ENCODE results near the gene MOSPD2. TPM values are rescaled to one million over a fixed set of nuclear protein-coding genes. Genes with fewer than 3 reads are reported as not detected.

The MOSPD2 gene
- total and polyA plus RNA-seq, 2 of the 8 experiments (the other 6 are each of a cell fraction or from before 2014, with no cell fraction given), result 4.5 to 12.1 TPM

DNA sequence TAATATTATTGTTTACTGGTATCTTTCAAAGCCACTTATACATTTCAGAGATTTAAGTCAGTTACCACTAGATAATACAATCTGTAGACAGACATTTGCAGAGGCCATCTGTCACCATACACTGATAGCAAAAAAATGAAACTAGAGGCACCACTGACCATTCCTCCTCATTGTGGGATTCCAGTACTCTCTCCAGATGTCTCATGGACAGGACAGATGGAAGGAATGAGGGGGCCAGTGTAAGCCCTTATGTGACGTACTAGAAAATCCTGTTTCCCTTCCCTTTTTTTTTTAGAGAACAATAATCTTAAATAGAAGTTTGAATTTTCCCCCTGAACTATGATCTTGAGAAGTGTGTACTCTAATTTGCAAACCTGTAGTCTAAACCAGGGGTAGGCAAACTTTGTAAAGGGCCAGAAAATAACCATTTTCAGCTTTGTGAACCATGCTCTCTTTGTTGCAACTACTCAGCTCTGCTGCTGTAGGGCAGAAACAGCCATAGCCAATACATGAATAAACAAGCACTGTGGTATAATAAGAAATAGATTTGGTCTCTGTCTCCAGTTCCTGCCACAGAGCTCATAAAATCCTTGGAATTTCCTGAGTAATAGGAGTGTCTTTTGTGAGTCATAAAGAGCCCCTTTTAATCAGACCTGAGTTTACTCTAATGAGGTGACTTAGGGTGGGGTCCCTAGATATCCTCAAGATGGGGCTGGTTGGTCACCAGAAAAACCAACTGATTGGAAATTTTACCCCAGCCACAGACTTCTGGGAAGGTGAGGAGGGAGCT is 90.4 kb downstream of the MOSPD2 start:
- no peak overlapping the region for H2BK15ac ChIP-seq (ENCODE audit: low read length)

More for the DNA sequence above, 90.4 kb downstream of the MOSPD2 start:
- no peak overlapping the region for H3K23ac ChIP-seq (ENCODE audit: insufficient read length)
- no peak overlapping the region for H3K18ac ChIP-seq (ENCODE audit: extremely low read depth, low read length)
- H4K91ac ChIP-seq (replicated peaks; ENCODE audit: insufficient read length, low read length), result no peak overlapping the region
- no peak overlapping the region for H2BK20ac ChIP-seq (ENCODE audit: low read length)
- H2BK12ac ChIP-seq (ENCODE audit: low read depth, low read length), result no peak overlapping the region
- no peaks in the 10 kb centered on the region for H3K27me3 ChIP-seq (replicated peaks in 1 of 4; ENCODE audit: control insufficient read depth in 3 of 4, extremely low read depth in 1 of 4, insufficient read depth in 3 of 4, low read length in 3 of 4)
- CTCF ChIA-PET (ENCODE audit: partially characterized antibody), result interaction anchor here (1.0 to 1.1 kb wide), 2 partner anchors 26 to 180 kb away, joined by 3 read pairs; no protein-coding TSS in a partner anchor
- no peaks in the 10 kb centered on the region for H4K20me1 ChIP-seq (replicated peaks in 1 of 2; ENCODE audit: control insufficient read depth in 1 of 2, insufficient read depth in 2 of 2, low read length in 2 of 2)
- H3K23me2 ChIP-seq (ENCODE audit: low read depth, low read length), result no peaks in the 10 kb centered on the region
- H3K27ac ChIP-seq (ENCODE audit: low read depth, low read length), result no peak overlapping the region
- no peak overlapping the region for H3K9ac ChIP-seq (replicated peaks in 1 of 4; ENCODE audit: extremely low read depth in 1 of 4, low read depth in 3 of 4, low read length in 3 of 4)
- 80% methylated on average over 1 of the region's 1 CpG; no CpG with 5 or more reads in 1 of the 2 experiments for WGBS, 2 experiments (ENCODE audit: extremely low coverage in 1 of 2, insufficient coverage in 1 of 2, insufficient read length in 1 of 2, insufficient replicate concordance in 2 of 2, low coverage in 1 of 2, low lambda C conversion rate in 2 of 2, missing lambda C conversion rate in 1 of 2)
- no peak overlapping the region for H3K4ac ChIP-seq (replicated peaks; ENCODE audit: insufficient read length, low read depth, low read length)
- H3K4me1 ChIP-seq (replicated peaks in 1 of 4; ENCODE audit: control insufficient read depth in 3 of 4, insufficient read depth in 4 of 4, low read length in 3 of 4), result no peaks in the 10 kb centered on the region
- H3K4me2 ChIP-seq (ENCODE audit: insufficient read depth in 1 of 2, low read depth in 2 of 2, low read length in 2 of 2), result no peak overlapping the region
- no peak overlapping the region for H2BK120ac ChIP-seq (replicated peaks; ENCODE audit: low read depth, low read length)
- H2AFZ ChIP-seq (ENCODE audit: low read length), result no peak overlapping the region
- H3K79me1 ChIP-seq (ENCODE audit: low read depth, low read length), result no peaks in the 10 kb centered on the region
- no peak for FAIRE-seq
- DNase-seq (ENCODE audit: low read depth in 1 of 2, low spot score in 2 of 2), result no peak
- 0 out of 4 replicates have a peak, but pooled peaks of 1 of the 2 experiments have one; percentile 11 for TF ChIP-seq RAD21 (IDR thresholded peaks at IDR 0.05 in 1 of 2, conservative IDR thresholded peaks at IDR 0.05 in 1 of 2; ENCODE audit: low read depth in 2 of 2, low read length in 2 of 2)
- no peak for TF ChIP-seq TAF1 (IDR thresholded peaks at IDR 0.05; ENCODE audit: low read depth, low read length)
- no peak overlapping the region for H2BK5ac ChIP-seq (ENCODE audit: low read depth, low read length)
- H3K36me3 ChIP-seq (ENCODE audit: control insufficient read depth in 2 of 4, insufficient read depth in 4 of 4, low read length in 3 of 4), result no peaks in the 10 kb centered on the region
- H3K79me2 ChIP-seq (ENCODE audit: control insufficient read depth in 1 of 2, insufficient read depth in 2 of 2, low read length in 2 of 2), result no peaks in the 10 kb centered on the region
- no peak overlapping the region for H4K5ac ChIP-seq (ENCODE audit: insufficient read length, low read depth, low read length)
- no peak overlapping the region for H3K14ac ChIP-seq (ENCODE audit: insufficient read length)
- POLR2A ChIA-PET (ENCODE audit: partially characterized antibody), result no interaction called here
- H3K9me3 ChIP-seq (ENCODE audit: insufficient read depth in 2 of 2, low read depth in 1 of 2, low read length in 1 of 2), result no peaks in the 10 kb centered on the region
- H3K56ac ChIP-seq (replicated peaks; ENCODE audit: insufficient read length, low read depth, low read length), result no peak overlapping the region
- no peak overlapping the region for H3K4me3 ChIP-seq (ENCODE audit: extremely low read depth in 1 of 4, insufficient read depth in 2 of 4, low read depth in 3 of 4, low read length in 4 of 4)
- H4K8ac ChIP-seq (ENCODE audit: extremely low read depth, insufficient read depth, low read length), result no peak overlapping the region
- no peak overlapping the region for H2AK5ac ChIP-seq (ENCODE audit: low read depth, low read length)

Data from H1 (cell line).